Keratinocyte (primary cell): ENCODE results near the gene PPL. TPM values are rescaled to one million over a fixed set of nuclear protein-coding genes. Genes with fewer than 3 reads are reported as not detected.

Experiments
- DNase-seq: peaks from one replicate; pipeline ENCODE4 v3.0.0-alpha.2; 2011; ENCODE audit warnings: low read depth, missing footprints, low spot score
- FAIRE-seq: peaks from 2 replicates; lab custom pipeline; 2011; peaks lifted over from hg19 to GRCh38; lab: Jason Lieb, UNC
- H2AFZ ChIP-seq: 2 replicates; pipeline ENCODE4 v1.6.0; 2012; ENCODE audit warnings: low read length, control low read depth, inconsistent platforms; ENCODE audit not compliant: control insufficient read depth
- H3K27ac ChIP-seq: 2 replicates; pipeline ENCODE4 v1.5.1; 2011; ENCODE audit warnings: low read length; ENCODE audit not compliant: control insufficient read depth, insufficient read depth
- H3K27me3 ChIP-seq: 3 replicates; pipeline ENCODE4 v1.6.0; 2011; ENCODE audit warnings: low read length; ENCODE audit not compliant: control insufficient read depth, insufficient read depth; ENCODE audit errors: extremely low read depth
- H3K36me3 ChIP-seq, 2 experiments: 2 replicates in 1 of 2; 3 replicates in 1 of 2; pipeline ENCODE4 v1.5.1; 2011; ENCODE audit warnings: low read length in 2 of 2, mild to moderate bottlenecking in 1 of 2; ENCODE audit not compliant: control insufficient read depth in 2 of 2, insufficient read depth in 2 of 2; ENCODE audit errors: extremely low read depth in 1 of 2
- H3K4me1 ChIP-seq: 3 replicates; pipeline ENCODE4 v1.5.1; 2011; ENCODE audit warnings: low read length; ENCODE audit not compliant: control insufficient read depth, insufficient read depth; ENCODE audit errors: extremely low read depth
- H3K4me2 ChIP-seq: 3 replicates; pipeline ENCODE4 v1.6.0; 2011; ENCODE audit warnings: low read depth, low read length; ENCODE audit not compliant: control insufficient read depth, insufficient read depth; ENCODE audit errors: extremely low read depth
- H3K4me3 ChIP-seq, 3 experiments: fragments of 200-600 bp in 1 of 3; sonication (generic) in 1 of 3; 2 replicates in 2 of 3; 3 replicates in 1 of 3; pipeline ENCODE4 v1.5.1; 2011 to 2016; ENCODE audit warnings: low read length in 3 of 3, mild to moderate bottlenecking in 3 of 3, control low read depth in 2 of 3, inconsistent platforms in 1 of 3, low read depth in 1 of 3, mixed read lengths in 1 of 3, mixed run types in 1 of 3, moderate library complexity in 1 of 3; ENCODE audit not compliant: control insufficient read depth in 2 of 3, insufficient read depth in 2 of 3; ENCODE audit errors: extremely low read depth in 1 of 3
- H3K79me2 ChIP-seq: 2 replicates; pipeline ENCODE4 v1.6.0; 2012; ENCODE audit warnings: low read length; ENCODE audit not compliant: control insufficient read depth, insufficient read depth
- H3K9ac ChIP-seq: 3 replicates; pipeline ENCODE4 v1.6.0; 2011; ENCODE audit warnings: low read length; ENCODE audit not compliant: control insufficient read depth, insufficient read depth; ENCODE audit errors: extremely low read depth
- H3K9me1 ChIP-seq: 3 replicates; pipeline ENCODE4 v1.6.0; 2011; ENCODE audit warnings: low read length; ENCODE audit not compliant: control insufficient read depth, insufficient read depth; ENCODE audit errors: extremely low read depth
- H3K9me3 ChIP-seq: 2 replicates; pipeline ENCODE4 v1.5.1; 2012; ENCODE audit warnings: low read depth, low read length; ENCODE audit not compliant: control insufficient read depth
- H4K20me1 ChIP-seq: 3 replicates; pipeline ENCODE4 v1.6.0; 2011; ENCODE audit warnings: low read length; ENCODE audit not compliant: control insufficient read depth, insufficient read depth; ENCODE audit errors: extremely low read depth
- EZH2 ChIP-seq: IDR thresholded peaks from one replicate; pipeline ENCODE4 v1.6.1; 2012; ENCODE audit warnings: inconsistent platforms, mild to moderate bottlenecking, low read length, moderate library complexity
- dilution Hi-C: fragments of 300-500 bp; cut with MboI; formaldehyde crosslinking; loops from one replicate; pipeline ENCODE4 v1.7.0; 2020; ENCODE audit warnings: low sequenced_read_pairs; ENCODE audit not compliant: extremely low pct_ligation_motif_present
- polyA plus RNA-seq, 5 experiments: library from polyadenylated mRNA; depleted of rRNA in 3 of 5; stranded (reverse) in 3 of 5; stranded (forward) in 1 of 5; unstranded in 1 of 5; fragments of >200 nt; gene quantifications; 1 replicate in 1 of 5; 2 replicates in 3 of 5; 3 replicates in 1 of 5; pipeline versions ENCODE4 v1.2.1 to v1.2.3, GENCODE V29; 2011 to 2012; ENCODE audit warnings: missing spikeins in 2 of 5, low read depth in 1 of 5, low replicate concordance in 1 of 5
- TF ChIP-seq, protein P1 (sequence below), 3 experiments: IDR thresholded peaks in 1 of 3; conservative IDR thresholded peaks in 1 of 3; optimal IDR thresholded peaks in 1 of 3; 2 replicates in 2 of 3; 3 replicates in 1 of 3; pipeline versions ENCODE3 to v1.5.1; 2011; ENCODE audit warnings: low read length in 3 of 3, mild to moderate bottlenecking in 3 of 3, moderate library complexity in 2 of 3, control low read depth in 1 of 3, inconsistent platforms in 1 of 3; ENCODE audit not compliant: insufficient read depth in 2 of 3; ENCODE audit errors: extremely low read depth in 1 of 3

The PPL gene
- polyA plus RNA-seq, 1 donor (not counting 4 experiments of a cell fraction or from before 2014, with no cell fraction given) = 26.6 TPM

DNA sequence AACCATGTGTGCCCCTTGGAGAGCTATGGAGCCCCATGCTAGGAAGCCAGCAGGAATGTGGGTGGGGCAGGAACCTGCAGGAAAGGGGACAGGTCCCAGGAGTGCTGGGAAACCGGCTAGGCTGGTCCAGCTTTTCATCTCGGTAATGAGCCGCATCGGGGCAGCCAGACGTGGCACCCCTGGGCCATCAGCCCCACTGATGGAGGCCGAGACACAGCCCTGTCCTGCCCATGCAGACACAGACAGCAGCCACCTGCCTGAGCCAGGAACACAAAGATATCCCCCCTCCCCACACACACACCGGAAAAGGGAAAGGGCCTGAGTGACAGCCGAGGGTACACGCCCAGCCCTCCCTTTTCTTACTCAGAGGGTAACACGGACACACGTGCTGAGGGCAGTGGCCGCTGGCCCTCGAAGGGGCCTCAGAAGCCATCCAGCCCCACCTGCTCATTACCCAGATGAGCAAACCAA lies 18.1 kb downstream of the PPL start:
- no peaks in the 10 kb centered on the region for H4K20me1 ChIP-seq
- TF ChIP-seq, protein P1, sequence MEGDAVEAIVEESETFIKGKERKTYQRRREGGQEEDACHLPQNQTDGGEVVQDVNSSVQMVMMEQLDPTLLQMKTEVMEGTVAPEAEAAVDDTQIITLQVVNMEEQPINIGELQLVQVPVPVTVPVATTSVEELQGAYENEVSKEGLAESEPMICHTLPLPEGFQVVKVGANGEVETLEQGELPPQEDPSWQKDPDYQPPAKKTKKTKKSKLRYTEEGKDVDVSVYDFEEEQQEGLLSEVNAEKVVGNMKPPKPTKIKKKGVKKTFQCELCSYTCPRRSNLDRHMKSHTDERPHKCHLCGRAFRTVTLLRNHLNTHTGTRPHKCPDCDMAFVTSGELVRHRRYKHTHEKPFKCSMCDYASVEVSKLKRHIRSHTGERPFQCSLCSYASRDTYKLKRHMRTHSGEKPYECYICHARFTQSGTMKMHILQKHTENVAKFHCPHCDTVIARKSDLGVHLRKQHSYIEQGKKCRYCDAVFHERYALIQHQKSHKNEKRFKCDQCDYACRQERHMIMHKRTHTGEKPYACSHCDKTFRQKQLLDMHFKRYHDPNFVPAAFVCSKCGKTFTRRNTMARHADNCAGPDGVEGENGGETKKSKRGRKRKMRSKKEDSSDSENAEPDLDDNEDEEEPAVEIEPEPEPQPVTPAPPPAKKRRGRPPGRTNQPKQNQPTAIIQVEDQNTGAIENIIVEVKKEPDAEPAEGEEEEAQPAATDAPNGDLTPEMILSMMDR (optimal IDR thresholded peaks at IDR 0.05 in 1 of 3, IDR thresholded peaks at IDR 0.05 in 1 of 3, conservative IDR thresholded peaks at IDR 0.05 in 1 of 3; ENCODE audit: extremely low read depth in 1 of 3, insufficient read depth in 2 of 3, low read length in 3 of 3) = no peak
- no peak for TF ChIP-seq EZH2
- H2AFZ ChIP-seq = peak overlapping the region; percentile 17
- no peak overlapping the region for H3K4me3 ChIP-seq
- dilution Hi-C loops = no loop called here
- peaks cover 38% of the 10 kb centered on the region for H3K4me1 ChIP-seq
- H3K27ac ChIP-seq = peak overlapping the region; percentile 23
- FAIRE-seq (no peak), DNase-seq (no peak)
- H3K36me3 ChIP-seq = peaks cover 5 to 7% of the 10 kb centered on the region in 2 experiments
- no peaks in the 10 kb centered on the region for H3K79me2 ChIP-seq
- H3K9ac ChIP-seq = no peak overlapping the region
- no peaks in the 10 kb centered on the region for H3K9me1 ChIP-seq
- H3K4me2 ChIP-seq = peak overlapping the region; percentile 51
- no peaks in the 10 kb centered on the region for H3K27me3 ChIP-seq
- no peaks in the 10 kb centered on the region for H3K9me3 ChIP-seq

GRCh38 chr16:4917117-4917516 lies 19.8 kb downstream of the PPL start:
- H3K9me3 ChIP-seq = no peaks in the 10 kb centered on the region
- no peak overlapping the region for H3K9ac ChIP-seq
- peaks cover 5 to 9% of the 10 kb centered on the region in 2 experiments for H3K36me3 ChIP-seq
- no peak for TF ChIP-seq EZH2
- TF ChIP-seq, protein P1 (optimal IDR thresholded peaks at IDR 0.05 in 1 of 3, IDR thresholded peaks at IDR 0.05 in 1 of 3, conservative IDR thresholded peaks at IDR 0.05 in 1 of 3; ENCODE audit: extremely low read depth in 1 of 3, insufficient read depth in 2 of 3, low read length in 3 of 3) = no peak
- H3K4me1 ChIP-seq = peaks cover 23% of the 10 kb centered on the region
- no peak overlapping the region for H3K4me2 ChIP-seq
- no peaks in the 10 kb centered on the region for H4K20me1 ChIP-seq
- no peaks in the 10 kb centered on the region for H3K27me3 ChIP-seq
- H3K9me1 ChIP-seq = no peaks in the 10 kb centered on the region
- H3K79me2 ChIP-seq = no peaks in the 10 kb centered on the region
- dilution Hi-C loops = no loop called here
- DNase-seq (no peak), FAIRE-seq (peak; percentile 26)
- H3K4me3 ChIP-seq = no peak overlapping the region
- no peak overlapping the region for H2AFZ ChIP-seq
- H3K27ac ChIP-seq = no peak overlapping the region
